Astrocyte (in vitro differentiated cells and primary cell): ENCODE results near the gene TTLL5.

ENCODE experiments used
- EZH2 ChIP-seq: IDR thresholded peaks from 2 replicates; pipeline ENCODE4 v1.6.1; 2012; ENCODE audit warnings: mild to moderate bottlenecking, low read length, inconsistent platforms; ENCODE audit not compliant: insufficient read depth
- TF ChIP-seq, protein P1 (sequence below): IDR thresholded peaks from 2 replicates; pipeline ENCODE4 v1.5.1; 2011; ENCODE audit warnings: low read depth, mild to moderate bottlenecking, inconsistent platforms, low read length, moderate library complexity; ENCODE audit not compliant: insufficient read depth

DNA sequence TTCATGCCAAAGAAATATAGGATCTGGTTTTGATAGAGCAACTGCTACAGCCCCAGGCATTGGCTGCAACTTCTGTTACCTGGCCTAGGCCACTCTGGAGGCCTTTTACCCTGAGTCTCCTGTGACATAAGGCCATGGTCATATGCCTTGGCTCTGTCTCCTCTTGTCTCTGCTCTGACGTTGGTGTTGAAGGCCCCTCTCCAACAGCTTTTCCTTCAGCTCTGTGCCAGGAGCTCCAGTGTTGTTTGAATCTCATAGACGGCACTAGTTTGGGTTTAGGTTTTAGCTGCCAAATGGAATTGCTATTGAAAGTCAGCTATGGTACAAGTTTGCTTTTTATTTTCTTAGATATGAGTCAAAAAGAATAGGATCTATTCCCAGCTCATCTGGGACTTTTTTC is 41.1 kb downstream of the TTLL5 start:
- TF ChIP-seq, protein P1, sequence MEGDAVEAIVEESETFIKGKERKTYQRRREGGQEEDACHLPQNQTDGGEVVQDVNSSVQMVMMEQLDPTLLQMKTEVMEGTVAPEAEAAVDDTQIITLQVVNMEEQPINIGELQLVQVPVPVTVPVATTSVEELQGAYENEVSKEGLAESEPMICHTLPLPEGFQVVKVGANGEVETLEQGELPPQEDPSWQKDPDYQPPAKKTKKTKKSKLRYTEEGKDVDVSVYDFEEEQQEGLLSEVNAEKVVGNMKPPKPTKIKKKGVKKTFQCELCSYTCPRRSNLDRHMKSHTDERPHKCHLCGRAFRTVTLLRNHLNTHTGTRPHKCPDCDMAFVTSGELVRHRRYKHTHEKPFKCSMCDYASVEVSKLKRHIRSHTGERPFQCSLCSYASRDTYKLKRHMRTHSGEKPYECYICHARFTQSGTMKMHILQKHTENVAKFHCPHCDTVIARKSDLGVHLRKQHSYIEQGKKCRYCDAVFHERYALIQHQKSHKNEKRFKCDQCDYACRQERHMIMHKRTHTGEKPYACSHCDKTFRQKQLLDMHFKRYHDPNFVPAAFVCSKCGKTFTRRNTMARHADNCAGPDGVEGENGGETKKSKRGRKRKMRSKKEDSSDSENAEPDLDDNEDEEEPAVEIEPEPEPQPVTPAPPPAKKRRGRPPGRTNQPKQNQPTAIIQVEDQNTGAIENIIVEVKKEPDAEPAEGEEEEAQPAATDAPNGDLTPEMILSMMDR, result no peak
- no peak for TF ChIP-seq EZH2
